K562 (cell line): ENCODE data around the gene KRTAP6-1. TPM values are rescaled to one million over a fixed set of nuclear protein-coding genes. Genes with fewer than 3 reads are reported as not detected.

Experiments
- ATAC-seq: fragments of 200-7000 bp; cut with Tn5 transposase; 3 replicates; pipeline ENCODE4 v1.9.1; 2020; ENCODE audit warnings: moderate library complexity
- BruUV-seq: library from RNA; stranded (reverse); fragments of 400-500 nt; replicated peaks from 2 replicates; lab custom pipeline; 2021; lab: Mats Ljungman, UMichigan
- CTCF ChIA-PET: fragments of 300-600 bp; formaldehyde crosslinking; extraction: SDS; loops from one replicate; lab custom pipeline; 2021; ENCODE audit warnings: low intra/inter-chr PET ratio; lab: Yijun Ruan, JAX
- POLR2A ChIA-PET: fragments of 300-600, 350-650 bp; sonication (Branson Sonifier 250); formaldehyde crosslinking; extraction: SDS; loops from one replicate; lab custom pipeline; 2021; ENCODE audit warnings: antibody characterized with exemption, inconsistent platforms; lab: Yijun Ruan, JAX
- DNase-seq, 4 experiments: peaks; one replicate each; pipeline versions ENCODE4 v3.0.0 to v3.0.0-alpha.2; 2011 to 2018; ENCODE audit warnings: low spot score in 3 of 4, mixed read lengths in 3 of 4; ENCODE audit errors: extremely low read depth in 1 of 4
- FAIRE-seq: peaks from 2 replicates; lab custom pipeline; 2011; peaks lifted over from hg19 to GRCh38; lab: Jason Lieb, UNC
- H2AFZ ChIP-seq: 2 replicates; pipeline ENCODE4 v1.6.0; 2011; ENCODE audit warnings: low read depth, low read length, control low read depth, inconsistent platforms
- H3K27ac ChIP-seq: fragments of 200-600 bp; 3 replicates; pipeline ENCODE4 v1.8.0; 2011; ENCODE audit warnings: low read depth, mild to moderate bottlenecking, control low read depth, inconsistent platforms, low read length, moderate library complexity, mixed read lengths; ENCODE audit errors: extremely low read depth
- H3K27me3 ChIP-seq, 2 experiments: fragments of 300-600 bp in 1 of 2; 2 replicates in 1 of 2; 3 replicates in 1 of 2; pipeline versions ENCODE4 v1.6.0 to v1.8.0; 2011; ENCODE audit warnings: inconsistent platforms in 2 of 2, low read length in 2 of 2, mild to moderate bottlenecking in 1 of 2, mixed read lengths in 1 of 2, moderate library complexity in 1 of 2; ENCODE audit not compliant: control insufficient read depth in 2 of 2, insufficient read depth in 2 of 2
- H3K36me3 ChIP-seq: fragments of 300-600 bp; 3 replicates; pipeline ENCODE4 v1.8.0; 2011; ENCODE audit warnings: mild to moderate bottlenecking, low read length, inconsistent platforms; ENCODE audit not compliant: control insufficient read depth, insufficient read depth
- H3K4me1 ChIP-seq, 2 experiments: fragments of 200-600 bp in 1 of 2; replicated peaks in 1 of 2; 2 replicates in 1 of 2; 3 replicates in 1 of 2; pipeline versions ENCODE4 v1.5.1 to v1.8.0; 2011; ENCODE audit warnings: inconsistent platforms in 2 of 2, low read length in 2 of 2, mild to moderate bottlenecking in 1 of 2, mixed read lengths in 1 of 2, moderate library complexity in 1 of 2; ENCODE audit not compliant: control insufficient read depth in 2 of 2, insufficient read depth in 2 of 2
- H3K4me2 ChIP-seq: 2 replicates; pipeline ENCODE4 v1.6.1; 2011; ENCODE audit warnings: low read length, control low read depth, inconsistent platforms, mixed read lengths; ENCODE audit not compliant: insufficient read depth
- H3K4me3 ChIP-seq: fragments of 200-600 bp; sonication (generic), shearing (Covaris generic); 2 replicates; pipeline ENCODE4 v1.5.1; 2016; ENCODE audit warnings: control low read depth, inconsistent platforms
- H3K79me2 ChIP-seq: fragments of 200-600 bp; 3 replicates; pipeline ENCODE4 v1.8.0; 2011; ENCODE audit warnings: low read length, inconsistent platforms; ENCODE audit not compliant: control insufficient read depth, insufficient read depth
- H3K9ac ChIP-seq, 2 experiments: 2 replicates each; pipeline versions ENCODE4 v1.6.0 to v1.6.1; 2011; ENCODE audit warnings: low read depth in 2 of 2, low read length in 2 of 2, control low read depth in 1 of 2, inconsistent platforms in 1 of 2, mild to moderate bottlenecking in 1 of 2, mixed read lengths in 1 of 2; ENCODE audit not compliant: insufficient read depth in 1 of 2
- H3K9me1 ChIP-seq: one replicate; pipeline ENCODE4 v1.6.0; 2011; ENCODE audit warnings: inconsistent platforms, mild to moderate bottlenecking, low read length, moderate library complexity; ENCODE audit not compliant: control insufficient read depth, insufficient read depth
- H3K9me3 ChIP-seq: replicated peaks from 2 replicates; pipeline ENCODE4 v1.5.1; 2011; ENCODE audit warnings: low read depth, low read length, inconsistent platforms; ENCODE audit not compliant: control insufficient read depth, insufficient read depth
- H4K20me1 ChIP-seq: replicated peaks from 2 replicates; pipeline ENCODE4 v1.6.1; 2011; ENCODE audit warnings: low read length, inconsistent platforms, mixed read lengths; ENCODE audit not compliant: control insufficient read depth, insufficient read depth
- ARHGAP35 ChIP-seq: fragments of 450-650 bp; IDR thresholded peaks from 2 replicates; pipeline ENCODE4 v1.6.1; 2018; ENCODE audit not compliant: partially characterized antibody
- CTCFL ChIP-seq: IDR thresholded peaks from 2 replicates; pipeline ENCODE4 v1.6.1; 2011; ENCODE audit warnings: borderline replicate concordance, low read depth, mild to moderate bottlenecking, moderate library complexity, low read length; ENCODE audit not compliant: insufficient read depth, poor library complexity, severe bottlenecking
- GATAD2B ChIP-seq: fragments of 450-650 bp; IDR thresholded peaks from 2 replicates; pipeline ENCODE4 v1.6.1; 2017; ENCODE audit warnings: mild to moderate bottlenecking, borderline replicate concordance
- HNRNPUL1 ChIP-seq: fragments of 200-400 bp; formaldehyde crosslinking; IDR thresholded peaks from 2 replicates; pipeline ENCODE4 v1.6.1; 2017; ENCODE audit warnings: low read length
- KAT2B ChIP-seq: IDR thresholded peaks from one replicate; pipeline ENCODE4 v1.6.1; 2012; ENCODE audit warnings: low read depth, mild to moderate bottlenecking, control low read depth, inconsistent platforms, low read length, moderate library complexity
- PHTF2 ChIP-seq: fragments of 250-450 bp; sonication (Bioruptor Pico); IDR thresholded peaks from 2 replicates; pipeline ENCODE4 v1.5.0; 2021; ENCODE audit warnings: mild to moderate bottlenecking
- PYGO2 ChIP-seq: fragments of 450-650 bp; IDR thresholded peaks from 2 replicates; pipeline ENCODE4 v1.6.1; 2016; ENCODE audit warnings: mild to moderate bottlenecking, missing genetic modification characterization, moderate library complexity, missing compliant biosample characterization
- RBM17 ChIP-seq: fragments of 200-400 bp; formaldehyde crosslinking; IDR thresholded peaks from 2 replicates; pipeline ENCODE4 v1.6.1; 2017; ENCODE audit warnings: low read depth, mild to moderate bottlenecking, low read length, borderline replicate concordance
- ZNF696 ChIP-seq: fragments of 250-450 bp; sonication (Bioruptor Pico); conservative IDR thresholded peaks from 2 replicates; pipeline ENCODE4 v1.4.0; 2020; ENCODE audit warnings: mild to moderate bottlenecking, moderate library complexity
- in situ Hi-C: fragments of 300-500 bp; cut with MboI; formaldehyde crosslinking; loops from 4 replicates; pipeline ENCODE4 v1.15.0; 2018; ENCODE audit warnings: inconsistent platforms, mixed read lengths
- intact Hi-C: fragments of 100-400 bp; cut with micrococcal nuclease; formaldehyde crosslinking; loops from 2 replicates; pipeline ENCODE4 v1.14.2; 2022
- polyA plus RNA-seq, 8 experiments: library from polyadenylated mRNA; depleted of rRNA in 4 of 8; stranded (reverse) in 5 of 8; unstranded in 3 of 8; fragments of >200 nt; fragmentation: Nextera tagmentation in 2 of 8; fragmentation: Illumina TruSeq in 1 of 8; extraction: Ambion mirVana in 2 of 8; extraction: Trizol in 1 of 8; gene quantifications; 2 replicates each; pipeline versions ENCODE4 v1.2.1 to v1.2.3, GENCODE V29; 2011 to 2014; ENCODE audit warnings: inconsistent platforms in 1 of 8, missing spikeins in 1 of 8
- total RNA-seq, 7 experiments: library from RNA; depleted of rRNA in 6 of 7; stranded (reverse); fragments of >200 nt in 6 of 7; fragmentation: Illumina TruSeq in 2 of 7; extraction: Trizol in 2 of 7; gene quantifications; 2 replicates each; pipeline versions ENCODE4 v1.2.1 to v1.2.3, GENCODE V29; 2011 to 2021; ENCODE audit warnings: low replicate concordance in 1 of 7

The KRTAP6-1 gene
- total and polyA plus RNA-seq, 9 of the 15 experiments (the other 6 are each of a cell fraction or from before 2014, with no cell fraction given), result not detected

- TF ChIP-seq CTCFL, result no peak
- TF ChIP-seq ZNF696 (CRISPR knock-in tag), result no peak
- TF ChIP-seq HNRNPUL1, result no peak
These were observed 2.4 kb upstream of the KRTAP6-1 start, which contains the start of gene KRTAP20-1 (continued) for GRCh38 chr21:30616125-30616524.

DNA sequence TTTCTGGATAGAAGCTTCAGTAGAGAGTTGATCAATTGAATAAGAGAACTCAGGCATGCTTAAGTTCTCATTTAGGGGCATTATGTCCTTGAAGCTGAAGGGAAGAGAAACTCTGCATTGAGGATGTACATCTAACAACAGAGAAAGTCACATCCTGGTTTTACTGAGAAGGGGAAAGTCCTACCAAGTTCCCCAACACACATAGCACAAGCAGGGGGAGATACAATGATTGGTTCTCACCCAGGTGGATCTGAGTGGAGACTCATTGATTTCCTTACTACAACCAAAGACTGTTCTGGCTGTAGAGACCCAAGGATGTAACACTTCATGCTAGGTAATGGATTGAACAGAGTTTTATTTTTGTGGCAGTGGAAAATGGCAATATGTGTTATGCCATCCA, 1.5 kb upstream of the KRTAP6-1 start:
- in situ Hi-C loops, result no loop called here

More for the DNA sequence above, 1.5 kb upstream of the KRTAP6-1 start:
- Histone ChIP-seq H3K27ac (no peak overlapping the region), H2AFZ (no peak overlapping the region), H3K4me2 (no peak overlapping the region), H3K27me3 (no peaks in the 10 kb centered on the region), H4K20me1 (no peaks in the 10 kb centered on the region), H3K9me1 (no peaks in the 10 kb centered on the region), H3K4me3 (no peak overlapping the region), H3K9ac (no peak overlapping the region), H3K79me2 (no peaks in the 10 kb centered on the region), H3K4me1 (no peaks in the 10 kb centered on the region), H3K9me3 (peaks cover 5% of the 10 kb centered on the region; the same call in 1 of the 2 replicates), H3K36me3 (no peaks in the 10 kb centered on the region)
- intact Hi-C loops, result no loop called here
- no peak for TF ChIP-seq KAT2B
- no peak for TF ChIP-seq ARHGAP35
- TF ChIP-seq PYGO2 (tag), result no peak
- TF ChIP-seq RBM17, result no peak
- no peak for TF ChIP-seq GATAD2B
- no peak for TF ChIP-seq PHTF2 (CRISPR knock-in tag)
- no peak for FAIRE-seq
- BruUV-seq, result no TSS peak
- ChIA-PET CTCF (no interaction called here), POLR2A (no interaction called here)
- ATAC-seq, result no peak
- DNase-seq, result no peak
